ENCODE data around the gene ALPK3. TPM values are rescaled to one million over a fixed set of nuclear protein-coding genes. Genes with fewer than 3 reads are reported as not detected.

ALPK3 gene
- total and polyA plus RNA-seq, 9 of the 15 experiments (the other 6 are each of a cell fraction or from before 2014, with no cell fraction given), result 0.04 to 1.0 (median 0.07) TPM; not detected in 2

DNA sequence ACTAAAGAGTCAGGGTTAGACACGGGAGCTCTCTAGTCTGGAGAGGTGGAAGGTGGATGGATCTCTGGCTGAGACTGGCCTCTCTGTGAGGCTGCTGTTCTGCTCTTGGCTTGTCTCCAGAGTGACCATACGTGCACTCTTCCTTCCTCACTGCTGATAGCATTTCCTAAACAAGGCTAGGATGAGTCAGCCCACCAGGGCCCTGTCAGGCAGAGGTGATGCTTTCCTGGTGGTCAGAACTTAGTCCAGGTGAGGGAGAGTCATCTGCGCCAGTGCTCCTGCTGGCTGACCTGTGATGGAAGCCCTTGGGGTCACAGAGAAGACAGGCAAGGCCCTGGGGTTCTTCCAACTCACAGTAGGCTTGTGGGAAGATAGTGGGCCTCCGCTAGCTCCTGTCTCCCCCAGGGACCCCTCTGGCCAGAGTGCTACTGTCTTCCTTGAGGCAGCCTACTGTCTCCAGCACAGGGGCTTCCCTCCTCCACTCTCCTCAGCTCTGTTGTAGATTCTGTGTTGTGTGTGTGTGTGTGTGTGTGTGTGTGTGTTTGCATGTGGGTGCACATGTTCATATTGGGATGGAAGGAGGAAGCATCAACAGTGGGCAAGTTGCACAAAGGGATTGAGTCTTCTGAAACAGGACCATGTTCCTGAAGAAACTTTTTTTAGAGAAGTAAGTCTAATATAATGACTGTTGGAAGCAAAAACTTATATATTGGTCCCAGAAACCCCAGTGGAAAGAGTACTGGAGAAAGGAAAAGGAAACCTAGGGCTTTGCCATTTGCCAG lies 16.5 kb downstream of the ALPK3 start (continued):
- TF ChIP-seq FOSL1 (tag; conservative IDR thresholded peaks at IDR 0.05), result peak; percentile 73
- no peak for TF ChIP-seq ZNF274 (IDR thresholded peaks at IDR 0.05; ENCODE audit: borderline replicate concordance, low read depth, low read length)
- TF ChIP-seq MAFK (IDR thresholded peaks at IDR 0.05; ENCODE audit: low read length), result peak; percentile 28; the same call in 1 of the 2 replicates
- TF ChIP-seq EP400 (IDR thresholded peaks at IDR 0.05), result no peak
- TF ChIP-seq, protein P1, sequence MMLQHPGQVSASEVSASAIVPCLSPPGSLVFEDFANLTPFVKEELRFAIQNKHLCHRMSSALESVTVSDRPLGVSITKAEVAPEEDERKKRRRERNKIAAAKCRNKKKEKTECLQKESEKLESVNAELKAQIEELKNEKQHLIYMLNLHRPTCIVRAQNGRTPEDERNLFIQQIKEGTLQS (IDR thresholded peaks at IDR 0.05), result peak; percentile 78
- TF ChIP-seq, protein P1 (CRISPR knock-in tag; conservative IDR thresholded peaks at IDR 0.05), result no peak
- peak; percentile 55; the same call in 1 of the 2 replicates for TF ChIP-seq BHLHE40 (IDR thresholded peaks at IDR 0.05; ENCODE audit: low read length)
- peak; percentile 64; the same call in 1 of the 2 replicates for TF ChIP-seq ZEB2 (IDR thresholded peaks at IDR 0.05)

DNA sequence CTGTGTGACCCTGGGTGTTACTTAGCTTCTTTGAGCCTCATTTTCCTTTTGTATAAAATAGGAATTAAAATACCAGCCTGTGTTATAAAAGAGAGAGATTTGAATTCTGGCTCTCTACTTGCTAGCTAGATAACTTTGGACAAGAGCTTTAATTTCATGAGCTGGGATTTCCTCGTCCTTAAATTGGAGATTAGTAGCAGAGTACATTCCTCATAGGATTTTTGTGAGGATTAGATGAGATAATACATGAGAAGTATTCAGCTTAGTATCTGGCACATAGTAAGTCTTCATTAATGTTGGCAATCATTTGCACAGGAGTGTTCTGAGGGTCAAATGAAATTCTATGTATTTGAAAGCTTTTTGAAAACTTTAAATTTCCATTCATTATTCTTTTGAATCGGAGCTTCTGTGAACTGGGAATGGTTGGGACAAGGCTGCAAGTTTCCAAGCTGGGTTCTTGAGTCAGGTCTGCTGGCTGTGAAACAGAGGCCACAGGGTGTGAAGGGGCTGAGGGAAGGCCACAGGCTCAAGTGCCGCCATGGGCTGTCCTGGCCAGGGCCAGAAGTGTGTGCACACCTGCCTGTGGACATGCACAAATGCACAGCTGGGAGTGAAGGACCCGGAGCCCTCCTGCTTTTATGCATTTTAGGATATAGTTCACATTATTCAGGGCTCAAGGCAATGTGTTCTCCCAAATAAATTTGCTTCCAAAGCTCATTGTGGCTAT lies 17.2 kb downstream of the ALPK3 start:
- no TSS peak for BruUV-seq (replicated peaks)
- CTCF ChIA-PET (ENCODE audit: low intra/inter-chr PET ratio), result no interaction called here
- DNase-seq (ENCODE audit: extremely low read depth in 1 of 4, low spot score in 3 of 4) (no peak), FAIRE-seq (no peak), ATAC-seq (no peak; the same call in 2 of the 3 replicates)
- H3K79me2 ChIP-seq (ENCODE audit: control insufficient read depth, insufficient read depth, low read length), result no peaks in the 10 kb centered on the region
- H3K4me3 ChIP-seq, result no peak overlapping the region
- H3K27ac ChIP-seq (ENCODE audit: extremely low read depth, low read depth, low read length), result no peak overlapping the region
- H3K4me2 ChIP-seq (ENCODE audit: insufficient read depth, low read length), result no peak overlapping the region
- no peaks in the 10 kb centered on the region for H3K9me3 ChIP-seq (replicated peaks; ENCODE audit: control insufficient read depth, insufficient read depth, low read depth, low read length)
- POLR2A ChIA-PET, result no interaction called here
- peak overlapping the region in 1 of 2 experiments; percentile 19; a peak in 1 of 4 replicates for H3K9ac ChIP-seq (ENCODE audit: insufficient read depth in 1 of 2, low read depth in 2 of 2, low read length in 2 of 2)
- H3K9me1 ChIP-seq (ENCODE audit: control insufficient read depth, insufficient read depth, low read length), result no peaks in the 10 kb centered on the region
- no peak overlapping the region for H2AFZ ChIP-seq (ENCODE audit: low read depth, low read length)
- 22% methylated on average over 4 of the region's 4 CpGs for WGBS (ENCODE audit: insufficient coverage, low coverage, missing lambda C conversion rate)
- peaks cover 0 to 4% of the 10 kb centered on the region in 2 experiments; a peak in 2 of 5 replicates for H3K27me3 ChIP-seq (ENCODE audit: control insufficient read depth in 2 of 2, insufficient read depth in 2 of 2, low read length in 2 of 2)
- in situ Hi-C loops (cut with MboI), result no loop called here
- no peaks in the 10 kb centered on the region for H3K36me3 ChIP-seq (ENCODE audit: control insufficient read depth, insufficient read depth, low read length)
- intact Hi-C loops (cut with micrococcal nuclease), result no loop called here
- H3K4me1 ChIP-seq (replicated peaks in 1 of 2; ENCODE audit: control insufficient read depth in 2 of 2, insufficient read depth in 2 of 2, low read length in 2 of 2), result peaks cover 10 to 18% of the 10 kb centered on the region in 2 experiments; a peak in 4 of 5 replicates
- H4K20me1 ChIP-seq (replicated peaks; ENCODE audit: control insufficient read depth, insufficient read depth, low read length), result no peaks in the 10 kb centered on the region
- TF ChIP-seq PTBP1 (IDR thresholded peaks at IDR 0.05; ENCODE audit: low read depth, low read length) (no peak), EP400 (IDR thresholded peaks at IDR 0.05) (no peak), SAFB (IDR thresholded peaks at IDR 0.05; ENCODE audit: borderline replicate concordance, low read depth, low read length) (no peak), SMARCC2 (IDR thresholded peaks at IDR 0.05; ENCODE audit: low read depth) (no peak), HEY1 (CRISPR knock-in tag; IDR thresholded peaks at IDR 0.05; ENCODE audit: borderline replicate concordance) (no peak), MIER1 (IDR thresholded peaks at IDR 0.05; ENCODE audit: low read depth) (no peak), CHCHD3 (CRISPR knock-in tag; IDR thresholded peaks at IDR 0.05) (no peak)

All from K562 (cell line).